NCI-H1694 (cell line): ENCODE data around the gene RRP9.
"Not testable (repeated sequence)": the region's sequence is repeated elsewhere in the genome, so short reads cannot be mapped to it uniquely, and the experiment has no call there.

ENCODE experiments used
- DNase-seq: peaks from one replicate; lab custom pipeline; 2025; lab: John Stamatoyannopoulos, UW

Gene RRP9

DNA sequence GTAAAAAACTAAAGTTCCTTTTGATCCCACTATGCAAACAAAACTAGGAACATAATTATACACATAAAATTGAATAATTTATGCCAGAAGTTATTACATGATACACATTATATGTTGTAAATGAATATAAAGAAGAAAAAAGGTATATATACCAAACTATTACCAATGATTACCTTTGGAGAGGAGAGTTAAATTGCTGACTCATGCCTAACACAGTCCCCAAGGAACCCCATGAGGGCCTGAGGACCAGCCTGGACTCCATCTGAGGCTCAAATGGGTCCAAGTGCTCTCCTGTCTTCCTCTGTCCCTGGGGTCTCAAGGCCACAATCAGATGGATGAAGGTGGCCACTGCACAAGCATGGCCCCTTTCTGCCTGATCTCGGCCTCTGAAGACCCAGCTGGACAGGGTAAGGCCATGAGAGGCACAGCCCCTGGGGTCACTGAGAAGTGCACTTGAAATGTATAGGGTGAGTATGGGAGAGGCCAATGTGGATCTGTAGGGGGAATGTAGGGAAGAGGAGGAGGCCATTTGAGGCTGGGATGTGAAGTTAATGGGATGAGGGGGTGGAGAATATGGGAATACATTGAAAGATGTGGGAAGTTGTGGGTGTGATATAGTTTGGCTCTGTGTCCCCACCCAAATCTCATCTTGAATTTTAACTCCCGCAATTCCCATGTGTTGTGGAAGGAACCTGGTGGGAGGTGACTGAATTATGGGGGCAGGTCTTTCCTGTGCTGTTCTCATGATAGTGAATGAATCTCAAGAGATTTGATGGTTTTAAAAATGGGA lies 37.5 kb downstream of the RRP9 start:
- no peak for DNase-seq

DNA sequence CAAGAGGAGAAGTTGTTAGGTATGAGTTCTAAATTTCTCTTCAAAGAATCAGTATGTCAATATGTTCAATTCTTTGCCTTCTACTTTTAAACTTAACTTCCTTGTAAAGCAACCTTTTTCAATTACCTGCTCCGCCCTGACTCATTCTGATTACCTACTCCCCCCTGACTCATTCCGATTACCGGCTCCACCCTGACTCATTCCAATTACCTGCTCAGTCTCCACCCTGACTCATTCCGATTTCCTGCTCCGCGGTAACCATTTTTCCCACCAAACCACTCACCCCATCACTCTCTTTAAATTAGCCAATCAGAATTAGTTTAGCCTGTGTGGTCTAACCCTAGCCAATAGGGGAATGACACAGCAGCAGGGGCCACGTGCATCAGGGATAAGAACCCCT lies 39.3 kb downstream of the RRP9 start:
- not testable (repeated sequence) for DNase-seq

DNA sequence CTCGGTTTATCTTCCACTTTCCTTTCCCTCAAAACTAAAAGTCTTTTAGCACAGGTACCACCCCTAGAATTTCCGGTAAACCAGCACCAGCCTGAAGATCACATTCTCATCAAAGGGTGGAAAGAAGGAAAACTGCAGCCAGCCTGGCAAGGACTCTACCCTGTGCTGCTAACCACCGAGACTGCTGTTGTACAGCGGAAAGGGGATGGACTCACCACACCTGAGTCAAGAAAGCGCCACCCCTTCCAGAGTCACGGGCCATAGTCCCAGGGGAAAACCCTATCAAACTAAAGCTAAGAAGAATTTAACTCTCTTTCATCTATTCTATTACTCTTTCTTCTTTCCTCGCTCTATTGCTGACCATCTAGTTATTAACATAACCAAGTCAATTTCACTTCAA lies 41.7 kb downstream of the RRP9 start:
- not testable (repeated sequence) for DNase-seq

DNA sequence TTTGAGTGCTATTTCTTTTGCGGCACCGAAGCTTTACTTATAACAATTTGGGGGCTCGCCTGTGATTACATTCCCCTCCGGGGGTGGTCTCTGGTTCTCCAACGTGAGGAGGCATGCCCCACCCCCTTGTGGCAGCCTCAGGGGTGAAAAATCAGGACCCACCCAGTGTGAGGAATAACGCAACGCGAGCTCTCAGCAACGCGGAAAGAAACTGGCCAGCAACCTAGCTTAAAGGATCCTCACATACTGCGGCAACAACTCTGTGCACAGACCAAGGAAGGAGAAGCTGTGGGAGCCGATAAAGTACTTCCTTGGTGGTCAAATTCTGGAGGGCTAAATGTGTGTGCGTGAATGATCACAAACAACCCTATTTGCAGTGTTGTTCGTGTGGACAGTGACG lies 44.3 kb downstream of the RRP9 start:
- DNase-seq: no peak

DNA sequence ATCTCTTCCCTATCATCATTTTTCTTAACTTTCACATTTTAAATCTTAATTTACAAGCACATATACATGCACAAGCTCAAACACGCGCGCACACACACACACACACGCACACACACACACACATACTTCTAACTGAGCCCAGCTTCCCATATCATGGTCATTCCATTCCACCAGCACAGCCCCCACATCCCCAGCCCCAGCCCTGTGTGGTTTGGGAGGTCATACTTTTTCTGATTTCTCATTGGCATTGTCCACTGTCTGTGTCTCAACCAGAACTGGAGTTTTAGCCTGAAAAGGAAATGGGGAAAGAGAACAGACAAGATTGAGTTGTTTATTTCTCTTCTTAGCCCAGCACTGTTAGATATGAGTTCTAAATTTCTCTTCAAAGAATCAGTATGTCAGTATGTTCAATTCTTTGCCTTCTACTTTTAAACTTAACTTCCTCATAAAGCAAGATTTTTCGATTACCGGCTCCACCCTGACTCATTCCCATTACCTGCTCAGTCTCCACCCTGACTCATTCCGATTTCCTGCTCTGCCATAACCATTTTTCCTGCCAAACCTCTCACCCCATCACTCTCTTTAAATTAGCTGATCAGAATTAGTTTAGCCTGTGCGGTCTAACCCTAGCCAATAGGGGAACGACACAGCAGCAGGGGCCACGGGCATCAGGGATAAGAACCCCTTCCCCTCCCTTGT lies 44.9 kb downstream of the RRP9 start:
- DNase-seq: no peak

DNA sequence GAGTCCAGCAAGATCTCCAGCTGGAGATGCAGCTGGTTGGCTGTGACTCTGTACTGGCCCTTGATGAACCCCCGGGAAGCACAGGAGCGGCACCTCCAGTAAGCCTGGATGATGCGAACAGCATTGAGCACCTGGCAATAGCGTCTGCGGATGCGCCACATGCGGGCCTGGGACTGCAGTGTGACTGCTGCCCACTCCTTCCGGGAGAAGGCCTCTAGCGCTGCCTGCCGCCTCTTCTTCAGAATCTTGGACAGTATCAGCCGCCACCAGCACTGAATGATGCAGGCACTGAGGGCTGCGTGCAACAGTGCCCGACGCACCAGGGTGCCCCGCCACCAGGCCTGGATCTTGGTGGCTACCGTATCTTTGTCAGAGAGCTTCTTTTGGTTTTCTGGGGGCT lies 46.8 kb downstream of the RRP9 start:
- no peak for DNase-seq

DNA sequence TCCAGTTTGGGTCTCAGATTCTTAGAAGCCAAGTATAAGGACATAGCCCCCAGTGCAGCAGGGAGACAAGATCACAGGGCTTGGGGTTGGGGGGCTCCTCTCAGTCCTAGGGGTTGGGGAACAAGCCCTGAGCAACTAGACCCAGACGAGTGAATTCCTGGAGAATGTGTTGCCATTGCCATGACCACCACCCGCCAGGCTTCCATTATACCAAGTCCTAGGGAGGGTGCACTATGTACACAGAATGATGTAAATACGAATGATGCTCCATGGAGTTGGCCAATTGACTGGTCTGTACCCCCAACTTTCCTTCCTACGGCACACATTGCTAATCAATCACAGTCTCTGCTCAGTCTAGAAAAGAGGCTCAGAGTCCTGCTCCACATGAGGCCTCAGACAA lies 47.3 kb downstream of the RRP9 start:
- DNase-seq: no peak

DNA sequence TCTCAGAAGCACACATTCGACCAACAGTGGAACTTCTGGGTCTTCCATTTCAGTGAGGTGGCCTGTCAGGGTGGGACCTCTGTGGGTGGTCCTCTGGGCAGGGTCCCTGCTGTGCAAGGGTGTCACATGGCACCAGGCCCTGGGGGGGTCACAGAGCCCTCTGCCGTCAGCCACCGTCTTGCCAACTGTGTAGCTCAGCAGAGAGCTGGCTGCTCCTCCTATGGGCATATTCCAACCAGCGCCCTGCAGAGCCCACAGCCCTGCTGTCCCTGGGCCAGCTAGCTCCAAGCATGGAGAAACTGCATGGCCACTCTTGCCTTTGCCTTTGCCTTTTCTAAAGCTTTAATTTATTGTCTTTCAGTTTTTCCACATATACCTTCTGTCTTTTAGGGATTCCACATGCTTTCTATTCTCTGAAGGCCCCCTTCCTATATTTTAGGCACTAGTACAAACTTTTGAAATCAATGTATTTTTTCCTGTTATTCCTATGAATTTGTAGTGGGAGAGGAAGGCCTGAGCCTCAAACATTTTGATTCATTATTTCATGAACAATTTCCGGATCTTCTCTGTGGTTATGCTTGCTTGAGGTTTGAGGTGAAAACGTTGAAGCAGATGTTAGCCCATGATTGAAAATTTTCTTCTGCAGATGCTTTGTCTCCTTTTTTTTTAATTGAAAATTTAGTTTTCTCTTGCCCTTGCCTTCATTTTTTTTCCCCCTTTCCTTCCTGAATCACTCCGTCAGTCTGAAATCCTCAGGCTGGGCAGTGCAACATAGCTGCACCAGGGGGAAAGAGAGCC lies 50.3 kb downstream of the RRP9 start:
- DNase-seq: no peak

DNA sequence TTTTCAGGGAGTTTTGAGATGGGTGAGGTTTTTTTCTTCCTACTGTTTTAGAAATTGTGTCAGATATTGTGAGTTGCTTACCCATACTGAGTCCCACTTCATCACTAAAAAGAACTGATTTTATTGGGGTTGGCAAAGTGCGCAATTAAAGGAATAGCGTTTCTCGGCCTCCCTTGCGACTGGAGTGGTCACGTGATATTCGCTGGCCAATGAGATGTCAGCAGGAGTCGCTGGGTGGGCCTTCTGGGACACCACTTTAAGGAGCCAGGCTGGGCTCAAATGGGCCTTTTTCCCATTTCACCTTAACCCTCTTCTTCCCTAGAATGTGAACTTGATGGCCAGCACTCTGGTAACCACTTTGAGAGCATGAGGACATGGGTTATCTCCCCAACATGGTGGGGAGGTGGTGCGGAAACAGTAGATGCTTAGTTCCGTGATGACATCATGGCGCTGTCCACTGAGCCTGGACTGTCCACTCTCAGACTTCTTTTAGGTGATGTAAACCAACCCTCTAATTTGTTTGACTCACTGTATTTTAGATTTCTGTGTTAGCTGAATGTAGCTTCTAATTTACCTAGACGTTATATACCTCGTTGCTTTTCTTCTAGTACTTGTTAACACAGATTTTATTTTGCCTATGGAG lies 53.1 kb downstream of the RRP9 start:
- DNase-seq: no peak

DNA sequence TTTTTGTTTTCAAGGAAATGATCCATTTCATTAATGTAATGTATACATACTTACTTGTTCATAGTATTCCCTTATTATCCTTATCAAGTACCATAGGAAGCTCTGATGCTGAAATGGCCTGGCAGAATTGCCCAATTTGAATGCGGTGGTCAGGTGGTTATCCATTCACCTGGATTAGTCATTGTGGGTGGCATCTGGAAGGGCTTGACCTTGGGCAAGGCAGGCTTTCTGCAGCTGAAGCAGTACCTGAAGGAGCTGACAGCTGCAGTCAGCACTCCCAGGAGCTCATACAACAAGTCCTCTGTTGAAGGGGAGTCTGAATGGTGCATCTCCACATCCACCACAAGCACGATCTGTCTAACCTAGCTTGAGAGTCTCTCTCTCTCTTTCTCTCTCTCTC lies 54.1 kb downstream of the RRP9 start:
- no peak for DNase-seq

DNA sequence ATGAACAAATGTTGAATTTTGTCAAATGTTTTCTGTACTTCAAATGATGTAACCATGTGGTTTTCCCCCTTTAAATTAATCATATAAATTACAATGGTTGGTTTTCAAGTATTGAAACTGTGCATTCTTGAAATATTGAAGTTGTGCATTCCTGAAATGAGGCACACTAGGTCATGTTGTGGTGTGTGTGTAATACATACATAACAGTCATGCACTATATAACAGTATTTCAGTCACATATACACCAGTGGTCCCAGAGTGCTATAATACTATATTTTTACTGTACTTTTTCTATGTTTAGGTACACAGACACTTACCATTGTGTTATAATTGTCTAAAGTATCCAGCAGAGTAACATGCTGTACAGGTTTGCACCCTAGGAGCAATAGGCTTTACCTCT lies 55.3 kb downstream of the RRP9 start:
- no peak for DNase-seq
